Measurements from ENCODE around the gene TMEM132D.

DNA sequence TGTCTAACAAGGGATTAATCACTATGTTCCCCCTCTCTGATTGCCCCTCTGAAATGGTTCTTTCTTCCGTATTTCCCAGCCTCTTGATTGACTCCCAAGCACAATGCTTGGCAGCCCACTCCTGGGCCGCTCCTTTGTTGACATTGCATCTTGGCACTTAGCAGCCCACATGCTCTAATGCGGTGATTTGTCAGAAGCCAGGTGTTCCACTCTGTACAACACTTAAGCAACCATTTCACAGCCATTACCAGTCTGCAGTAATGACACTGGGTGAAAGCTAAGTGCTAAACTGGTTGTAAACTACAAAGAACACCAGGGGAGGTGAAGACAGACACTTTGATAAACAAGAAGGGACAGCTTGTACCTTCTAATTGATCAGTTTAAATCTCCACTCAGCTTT, 353.5 kb downstream of the TMEM132D start:
- TF ChIP-seq, protein P1, sequence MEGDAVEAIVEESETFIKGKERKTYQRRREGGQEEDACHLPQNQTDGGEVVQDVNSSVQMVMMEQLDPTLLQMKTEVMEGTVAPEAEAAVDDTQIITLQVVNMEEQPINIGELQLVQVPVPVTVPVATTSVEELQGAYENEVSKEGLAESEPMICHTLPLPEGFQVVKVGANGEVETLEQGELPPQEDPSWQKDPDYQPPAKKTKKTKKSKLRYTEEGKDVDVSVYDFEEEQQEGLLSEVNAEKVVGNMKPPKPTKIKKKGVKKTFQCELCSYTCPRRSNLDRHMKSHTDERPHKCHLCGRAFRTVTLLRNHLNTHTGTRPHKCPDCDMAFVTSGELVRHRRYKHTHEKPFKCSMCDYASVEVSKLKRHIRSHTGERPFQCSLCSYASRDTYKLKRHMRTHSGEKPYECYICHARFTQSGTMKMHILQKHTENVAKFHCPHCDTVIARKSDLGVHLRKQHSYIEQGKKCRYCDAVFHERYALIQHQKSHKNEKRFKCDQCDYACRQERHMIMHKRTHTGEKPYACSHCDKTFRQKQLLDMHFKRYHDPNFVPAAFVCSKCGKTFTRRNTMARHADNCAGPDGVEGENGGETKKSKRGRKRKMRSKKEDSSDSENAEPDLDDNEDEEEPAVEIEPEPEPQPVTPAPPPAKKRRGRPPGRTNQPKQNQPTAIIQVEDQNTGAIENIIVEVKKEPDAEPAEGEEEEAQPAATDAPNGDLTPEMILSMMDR (IDR thresholded peaks at IDR 0.05), result no peak
- no peak for TF ChIP-seq ZNF232 (CRISPR knock-in tag; IDR thresholded peaks at IDR 0.05)
- TF ChIP-seq CREB1 (CRISPR knock-in tag; IDR thresholded peaks at IDR 0.05), result no peak
- no peak for TF ChIP-seq TCF7 (CRISPR knock-in tag; IDR thresholded peaks at IDR 0.05; ENCODE audit: low read depth)
- TF ChIP-seq TEAD4 (CRISPR knock-in tag; IDR thresholded peaks at IDR 0.05), result no peak
- TF ChIP-seq, protein P2, sequence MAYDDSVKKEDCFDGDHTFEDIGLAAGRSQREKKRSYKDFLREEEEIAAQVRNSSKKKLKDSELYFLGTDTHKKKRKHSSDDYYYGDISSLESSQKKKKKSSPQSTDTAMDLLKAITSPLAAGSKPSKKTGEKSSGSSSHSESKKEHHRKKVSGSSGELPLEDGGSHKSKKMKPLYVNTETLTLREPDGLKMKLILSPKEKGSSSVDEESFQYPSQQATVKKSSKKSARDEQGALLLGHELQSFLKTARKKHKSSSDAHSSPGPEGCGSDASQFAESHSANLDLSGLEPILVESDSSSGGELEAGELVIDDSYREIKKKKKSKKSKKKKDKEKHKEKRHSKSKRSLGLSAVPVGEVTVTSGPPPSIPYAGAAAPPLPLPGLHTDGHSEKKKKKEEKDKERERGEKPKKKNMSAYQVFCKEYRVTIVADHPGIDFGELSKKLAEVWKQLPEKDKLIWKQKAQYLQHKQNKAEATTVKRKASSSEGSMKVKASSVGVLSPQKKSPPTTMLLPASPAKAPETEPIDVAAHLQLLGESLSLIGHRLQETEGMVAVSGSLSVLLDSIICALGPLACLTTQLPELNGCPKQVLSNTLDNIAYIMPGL (CRISPR knock-in tag; IDR thresholded peaks at IDR 0.05), result no peak

Measured in WTC11 (cell line).